Measurements from ENCODE around the gene POLG.

POLG gene

DNA sequence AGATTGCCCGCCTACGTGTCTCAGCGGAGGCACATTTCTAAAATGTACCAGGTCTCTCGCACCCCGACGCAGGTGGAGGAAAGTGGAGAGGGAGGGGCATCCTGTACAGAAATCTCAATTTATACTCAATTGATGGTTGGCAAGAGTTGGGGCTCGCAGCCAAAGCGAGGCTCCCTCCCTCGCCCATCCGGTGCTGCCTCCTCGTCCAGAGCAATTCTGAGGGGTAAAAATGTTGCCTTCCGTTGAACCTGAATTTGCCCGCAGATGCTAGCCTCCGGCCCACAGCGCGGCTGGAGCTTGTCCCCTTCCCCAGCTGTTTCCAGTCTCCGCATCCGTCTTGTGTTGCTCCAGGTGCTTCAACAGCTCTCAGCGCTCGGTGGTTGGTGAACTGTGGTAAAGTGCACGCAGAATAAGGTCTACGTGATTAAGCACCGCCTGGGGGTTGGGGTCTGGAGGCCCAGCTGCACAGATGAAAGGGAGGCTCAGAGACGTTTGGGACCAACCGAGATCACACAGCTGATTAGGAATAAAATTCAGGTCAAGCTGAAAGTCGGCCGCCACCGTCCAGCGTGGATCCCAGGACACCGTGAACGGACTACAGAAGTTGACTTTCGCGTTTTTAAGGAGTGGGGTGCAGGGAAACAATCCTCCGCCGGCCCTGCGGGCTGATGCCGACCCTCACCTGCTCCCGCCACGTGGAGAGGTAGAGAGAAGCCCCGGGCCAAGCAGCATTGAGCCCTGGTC, 846 bp upstream of the POLG start:
- ATAC-seq (replicated peaks; ENCODE audit: extremely low read depth, poor library complexity, severe bottlenecking) (peak; percentile 11), DNase-seq (ENCODE audit: low spot score in 2 of 2) (peak in 1 of 2 donors; percentile 23)
- Mint-ChIP-seq H3K4me1 (peaks cover 38% of the 10 kb centered on the region), H3K27ac (ENCODE audit: low read depth) (peak overlapping the region; percentile 100), H3K9me3 (no peaks in the 10 kb centered on the region), H3K4me3 (peak overlapping the region; percentile 95), H3K36me3 (ENCODE audit: insufficient read depth) (peaks cover 39% of the 10 kb centered on the region), H3K27me3 (peaks cover 10% of the 10 kb centered on the region)

GRCh38 chr15:89333959-89334509, 590 bp downstream of the POLG start:
- peaks cover 52% of the 10 kb centered on the region for H3K4me1 Mint-ChIP-seq
- H3K27me3 Mint-ChIP-seq = peaks cover 10% of the 10 kb centered on the region
- peaks cover 53% of the 10 kb centered on the region for H3K36me3 Mint-ChIP-seq (ENCODE audit: insufficient read depth)
- H3K4me3 Mint-ChIP-seq = peak overlapping the region; percentile 95
- DNase-seq (ENCODE audit: low spot score in 2 of 2) = no peak
- no peaks in the 10 kb centered on the region for H3K9me3 Mint-ChIP-seq
- ATAC-seq (replicated peaks; ENCODE audit: extremely low read depth, poor library complexity, severe bottlenecking) = peak; percentile 10
- H3K27ac Mint-ChIP-seq (ENCODE audit: low read depth) = peak overlapping the region; percentile 100

GRCh38 chr15:89333011-89333860, 1.4 kb downstream of the POLG start:
- Mint-ChIP-seq H3K36me3 (ENCODE audit: insufficient read depth) (peaks cover 58% of the 10 kb centered on the region), H3K27me3 (peaks cover 10% of the 10 kb centered on the region), H3K27ac (ENCODE audit: low read depth) (no peak overlapping the region), H3K9me3 (no peaks in the 10 kb centered on the region), H3K4me1 (peaks cover 54% of the 10 kb centered on the region), H3K4me3 (peak overlapping the region; percentile 95)
- no peak for ATAC-seq (replicated peaks; ENCODE audit: extremely low read depth, poor library complexity, severe bottlenecking)
- no peak for DNase-seq (ENCODE audit: low spot score in 2 of 2)

DNA sequence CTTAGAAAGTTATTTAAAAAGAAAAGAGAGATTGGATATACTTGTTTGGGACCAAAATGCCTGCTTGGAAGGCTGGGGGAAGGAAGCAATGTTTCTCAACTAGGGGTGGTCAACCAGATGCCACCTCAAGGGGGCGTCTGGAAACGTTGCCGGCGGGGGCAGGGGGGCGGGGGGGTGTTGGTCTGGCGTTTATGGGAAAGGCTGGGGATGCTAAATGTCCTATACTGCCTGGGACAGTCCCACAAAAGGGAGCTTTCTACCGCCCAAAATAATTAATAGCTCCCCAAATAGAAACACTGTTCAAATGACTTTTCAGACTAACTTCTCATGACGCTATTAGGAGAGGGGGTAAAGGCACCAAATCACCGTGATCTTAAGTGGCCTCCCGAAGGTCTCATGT, 2.2 kb downstream of the POLG start:
- Mint-ChIP-seq H3K4me1 (peaks cover 56% of the 10 kb centered on the region), H3K27ac (ENCODE audit: low read depth) (peak overlapping the region; percentile 93), H3K4me3 (peak overlapping the region; percentile 71), H3K27me3 (peaks cover 10% of the 10 kb centered on the region), H3K9me3 (no peaks in the 10 kb centered on the region), H3K36me3 (ENCODE audit: insufficient read depth) (peaks cover 65% of the 10 kb centered on the region)
- DNase-seq (ENCODE audit: low spot score in 2 of 2) (no peak), ATAC-seq (replicated peaks; ENCODE audit: extremely low read depth, poor library complexity, severe bottlenecking) (no peak)

DNA sequence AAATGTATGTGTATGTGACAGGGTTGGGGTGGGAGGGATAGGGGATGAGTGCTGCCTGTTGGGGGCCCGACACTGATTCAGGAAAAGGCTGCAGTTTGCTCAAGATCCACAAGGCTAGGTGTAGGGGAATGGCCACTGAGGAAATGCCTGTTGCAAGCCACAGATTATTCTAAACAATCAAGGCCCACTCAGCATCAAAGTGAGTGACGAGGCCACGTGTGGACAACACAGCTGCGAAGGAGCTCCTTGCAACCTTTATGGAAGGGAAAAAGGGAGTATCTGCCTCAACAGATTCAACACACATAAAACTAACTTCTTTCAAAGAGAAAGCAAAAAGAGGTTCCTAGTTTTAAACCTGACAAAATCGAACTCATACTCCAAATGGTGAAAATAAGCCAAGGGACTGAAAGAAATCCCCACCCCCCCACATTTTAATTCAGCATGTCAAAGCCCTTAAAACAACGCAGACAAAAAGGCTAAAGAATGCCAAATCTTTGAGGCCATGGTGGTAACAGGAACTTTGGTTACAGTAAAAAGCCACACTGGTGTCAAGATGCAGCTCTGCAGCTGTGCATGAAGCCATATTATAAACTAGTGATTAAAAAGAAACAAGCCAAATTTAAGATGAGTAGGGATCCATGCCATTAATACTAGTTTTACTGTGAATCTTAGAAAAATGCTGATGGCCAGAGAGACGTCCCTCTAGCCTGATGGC, 3.6 kb downstream of the POLG start:
- no peak for DNase-seq (ENCODE audit: low spot score in 2 of 2)
- ATAC-seq (replicated peaks; ENCODE audit: extremely low read depth, poor library complexity, severe bottlenecking) = no peak
- H3K36me3 Mint-ChIP-seq (ENCODE audit: insufficient read depth) = peaks cover 71% of the 10 kb centered on the region
- H3K27me3 Mint-ChIP-seq = peaks cover 10% of the 10 kb centered on the region
- peak overlapping the region; percentile 71 for H3K4me3 Mint-ChIP-seq
- H3K9me3 Mint-ChIP-seq = no peaks in the 10 kb centered on the region
- peak overlapping the region; percentile 22 for H3K27ac Mint-ChIP-seq (ENCODE audit: low read depth)
- peaks cover 62% of the 10 kb centered on the region for H3K4me1 Mint-ChIP-seq

- H3K4me1 Mint-ChIP-seq = peaks cover 56% of the 10 kb centered on the region
Measured at GRCh38 chr15:89330119-89330518, 4.5 kb downstream of the POLG start.

GRCh38 chr15:89329329-89330084, 5.1 kb downstream of the POLG start:
- Mint-ChIP-seq H3K36me3 (ENCODE audit: insufficient read depth) (peaks cover 72% of the 10 kb centered on the region), H3K27me3 (peaks cover 2% of the 10 kb centered on the region), H3K9me3 (no peaks in the 10 kb centered on the region), H3K4me1 (peaks cover 57% of the 10 kb centered on the region), H3K27ac (ENCODE audit: low read depth) (peak overlapping the region; percentile 47), H3K4me3 (peak overlapping the region; percentile 71)
- ATAC-seq (replicated peaks; ENCODE audit: extremely low read depth, poor library complexity, severe bottlenecking) (peak; percentile 50), DNase-seq (ENCODE audit: low spot score in 2 of 2) (no peak)

More at GRCh38 chr15:89330119-89330518, 4.5 kb downstream of the POLG start:
- H3K27ac Mint-ChIP-seq (ENCODE audit: low read depth) = peak overlapping the region; percentile 47
- ATAC-seq (replicated peaks; ENCODE audit: extremely low read depth, poor library complexity, severe bottlenecking) = no peak
- peaks cover 8% of the 10 kb centered on the region for H3K27me3 Mint-ChIP-seq
- peak overlapping the region; percentile 71 for H3K4me3 Mint-ChIP-seq
- no peak for DNase-seq (ENCODE audit: low spot score in 2 of 2)
- H3K9me3 Mint-ChIP-seq = no peaks in the 10 kb centered on the region
- peaks cover 72% of the 10 kb centered on the region for H3K36me3 Mint-ChIP-seq (ENCODE audit: insufficient read depth)

DNA sequence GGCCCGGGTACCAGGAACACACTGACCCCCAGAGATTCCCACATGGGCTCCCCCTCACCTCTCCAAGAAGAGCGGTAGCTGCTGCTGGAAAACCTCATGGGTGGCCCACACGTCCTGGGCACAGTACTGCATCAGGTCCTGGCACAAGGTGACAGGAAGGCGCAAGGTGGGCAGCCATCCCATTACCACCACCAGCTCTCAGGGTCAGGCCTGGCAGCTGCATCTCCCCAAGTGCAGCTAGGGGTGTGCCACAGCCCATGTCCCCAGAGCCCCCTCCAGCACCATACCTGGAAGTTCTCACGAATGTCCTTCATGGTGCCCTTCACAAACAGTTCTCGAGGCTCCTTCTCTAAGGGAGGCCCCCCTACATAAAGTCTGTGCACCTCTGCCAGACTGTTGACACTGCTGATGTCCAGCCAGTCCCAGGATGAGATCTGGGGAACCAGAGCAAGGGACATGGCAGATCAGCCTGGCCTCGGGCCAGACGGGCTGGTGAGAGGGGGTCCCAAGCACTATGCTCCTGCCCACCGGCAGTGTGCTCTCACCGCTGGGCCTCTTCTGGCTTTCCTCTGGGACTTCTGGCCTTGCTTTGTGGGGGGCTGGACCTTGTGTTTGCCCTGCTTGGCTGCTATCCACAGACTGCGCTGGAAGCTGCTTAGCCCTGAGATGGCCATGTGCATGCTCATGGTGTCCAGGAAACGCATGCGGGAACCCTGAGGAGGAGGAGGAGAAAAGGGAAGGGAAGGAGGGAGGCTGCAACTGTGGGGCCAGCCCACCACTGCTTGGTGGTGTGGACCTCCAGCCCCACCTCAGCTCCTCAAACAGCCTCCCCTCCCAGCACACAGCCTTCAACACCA, 6.0 kb downstream of the POLG start:
- Mint-ChIP-seq H3K9me3 (no peaks in the 10 kb centered on the region), H3K36me3 (ENCODE audit: insufficient read depth) (peaks cover 73% of the 10 kb centered on the region), H3K27me3 (no peaks in the 10 kb centered on the region), H3K4me3 (no peak overlapping the region), H3K4me1 (peaks cover 60% of the 10 kb centered on the region), H3K27ac (ENCODE audit: low read depth) (peak overlapping the region; percentile 83)
- DNase-seq (ENCODE audit: low spot score in 2 of 2) (no peak), ATAC-seq (replicated peaks; ENCODE audit: extremely low read depth, poor library complexity, severe bottlenecking) (no peak)

DNA sequence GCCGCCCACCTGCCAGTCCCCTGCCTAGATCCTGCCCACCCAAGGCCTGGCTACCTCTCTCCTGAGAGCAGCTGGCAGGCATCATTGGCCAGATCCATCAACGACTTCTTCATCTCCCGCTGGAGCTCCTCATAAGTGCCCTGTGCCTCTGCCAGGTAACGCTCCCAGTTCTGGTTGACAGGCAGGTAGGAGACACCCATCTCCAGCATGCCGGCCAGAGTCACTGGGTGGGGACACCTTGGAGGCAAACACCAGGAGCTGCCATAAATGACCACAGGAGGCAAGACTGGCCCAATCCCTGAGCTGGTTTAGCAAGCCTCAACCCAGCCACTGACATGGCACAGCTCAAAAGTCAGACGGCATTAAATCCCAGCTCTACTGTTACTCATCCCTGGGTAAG, 7.5 kb downstream of the POLG start:
- DNase-seq (ENCODE audit: low spot score in 2 of 2) = no peak
- peaks cover 57% of the 10 kb centered on the region for H3K4me1 Mint-ChIP-seq
- H3K27ac Mint-ChIP-seq (ENCODE audit: low read depth) = peak overlapping the region; percentile 83
- ATAC-seq (replicated peaks; ENCODE audit: extremely low read depth, poor library complexity, severe bottlenecking) = no peak
- no peak overlapping the region for H3K4me3 Mint-ChIP-seq
- H3K9me3 Mint-ChIP-seq = no peaks in the 10 kb centered on the region
- H3K36me3 Mint-ChIP-seq (ENCODE audit: insufficient read depth) = peaks cover 79% of the 10 kb centered on the region
- H3K27me3 Mint-ChIP-seq = no peaks in the 10 kb centered on the region

- Mint-ChIP-seq H3K4me3 (no peak overlapping the region), H3K27ac (ENCODE audit: low read depth) (no peak overlapping the region), H3K4me1 (peaks cover 49% of the 10 kb centered on the region), H3K9me3 (no peaks in the 10 kb centered on the region), H3K27me3 (no peaks in the 10 kb centered on the region), H3K36me3 (ENCODE audit: insufficient read depth) (peaks cover 81% of the 10 kb centered on the region)
- no peak for ATAC-seq (replicated peaks; ENCODE audit: extremely low read depth, poor library complexity, severe bottlenecking)
- no peak for DNase-seq (ENCODE audit: low spot score in 2 of 2)
Measured at GRCh38 chr15:89326316-89326715, 8.3 kb downstream of the POLG start.

Data from central memory CD8-positive, alpha-beta T cell (primary cell).